ENCODE measurements around the gene CCDC93.

CCDC93 gene

GRCh38 chr2:117917223-117917917, 96.5 kb downstream of the CCDC93 start:
- no peak for DNase-seq

DNA sequence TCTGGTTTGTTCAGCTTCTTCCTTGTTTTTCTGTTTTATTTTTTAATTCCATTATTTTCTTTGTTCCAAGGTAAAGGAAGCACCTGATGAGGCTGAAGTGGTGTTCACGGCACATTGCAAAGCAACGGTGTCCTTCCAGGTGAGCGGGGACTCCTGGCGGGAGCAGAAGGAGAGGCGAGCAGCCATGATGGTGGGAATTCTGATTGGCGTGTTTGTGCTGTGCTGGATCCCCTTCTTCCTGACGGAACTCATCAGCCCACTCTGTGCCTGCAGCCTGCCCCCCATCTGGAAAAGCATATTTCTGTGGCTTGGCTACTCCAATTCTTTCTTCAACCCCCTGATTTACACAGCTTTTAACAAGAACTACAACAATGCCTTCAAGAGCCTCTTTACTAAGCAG, 110.9 kb downstream of the CCDC93 start:
- no peak for DNase-seq

DNA sequence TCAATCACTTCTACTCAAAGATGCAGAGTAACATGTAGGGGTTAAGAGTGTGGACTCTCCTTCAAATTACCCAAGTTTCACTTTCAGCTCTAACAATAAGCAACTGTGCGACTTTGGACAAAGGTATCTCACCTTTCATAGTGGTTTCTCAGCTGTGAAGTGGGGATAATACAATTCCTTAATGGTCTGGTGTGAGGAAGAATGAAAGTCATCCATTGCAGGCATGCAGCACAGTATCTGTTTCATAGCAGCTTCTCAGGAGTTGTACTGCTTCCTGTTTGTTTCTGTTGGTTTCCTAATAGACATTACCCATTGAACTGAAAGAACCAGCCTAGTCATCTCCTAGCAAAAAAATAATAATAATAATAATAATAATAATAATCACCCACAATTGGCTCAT, 125.0 kb downstream of the CCDC93 start:
- no peak for DNase-seq

DNA sequence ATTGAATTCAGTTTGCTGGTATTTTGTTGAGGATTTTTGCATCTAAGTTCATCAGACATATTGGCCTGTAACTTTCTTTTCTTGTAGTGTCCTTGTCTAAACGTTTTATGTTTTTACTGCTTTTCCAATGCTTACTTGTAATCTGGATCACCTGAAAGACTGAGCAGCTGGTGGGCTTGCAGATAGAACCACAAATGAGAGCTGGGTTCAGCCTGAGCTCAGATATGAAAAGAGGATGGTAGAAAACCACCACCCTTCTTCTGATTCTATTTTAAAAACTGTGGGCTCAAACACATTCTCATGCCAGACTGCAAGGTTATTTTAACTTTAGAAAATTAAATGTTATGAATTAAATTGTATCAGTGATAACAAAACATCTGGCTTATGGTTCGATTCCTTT, 128.6 kb downstream of the CCDC93 start:
- no peak for DNase-seq

DNA sequence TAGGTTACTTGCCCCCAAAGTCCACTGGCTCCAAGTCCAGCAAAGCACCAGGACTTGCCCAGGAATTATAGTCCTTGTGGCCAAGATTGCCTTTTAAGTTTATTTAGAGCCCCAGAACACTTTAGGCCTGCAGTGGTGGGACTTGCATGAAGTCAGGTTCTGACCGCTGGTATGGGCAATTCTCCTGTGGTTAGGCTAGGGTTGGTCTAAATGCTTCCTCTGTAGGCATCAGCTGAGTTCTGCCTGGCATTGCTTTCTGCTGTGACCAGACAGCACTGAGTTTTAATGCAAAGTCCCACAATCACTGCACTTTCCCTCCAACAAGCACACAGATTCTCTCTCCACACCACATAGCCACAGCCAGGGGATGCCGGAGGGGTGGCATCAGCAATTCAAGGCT, 134.9 kb downstream of the CCDC93 start:
- DNase-seq: no peak

GRCh38 chr2:117875786-117876185, 138.1 kb downstream of the CCDC93 start:
- DNase-seq: no peak
